Heart right ventricle (tissue), 16 donors: Measurements from ENCODE around the gene KCTD14. TPM values are rescaled to one million over a fixed set of nuclear protein-coding genes. Genes with fewer than 3 reads are reported as not detected.

Source experiments
- ATAC-seq, 8 donors: fragments of 200-7000 bp; cut with Tn5 transposase; one replicate each; pipeline ENCODE4 v1.9.1; 2020; ENCODE audit warnings: mild to moderate bottlenecking in 8 of 8, moderate library complexity in 8 of 8, moderate number of reproducible peaks in 1 of 8
- DNase-seq, 2 donors: peaks; one replicate each; pipeline ENCODE4 v3.0.0-alpha.2; 2020
- H3K27ac ChIP-seq, 10 donors: fragments of 200-600 bp; sonication (generic) in 2 of 10; one replicate each; pipeline versions ENCODE4 v1.5.0 to v1.8.0; 2020 to 2022; ENCODE audit warnings: mild to moderate bottlenecking in 3 of 10
- H3K27me3 ChIP-seq, 7 donors: fragments of 200-600 bp; one replicate each; pipeline ENCODE4 v1.8.0; 2021 to 2022; ENCODE audit warnings: mild to moderate bottlenecking in 2 of 7
- H3K36me3 ChIP-seq, 9 donors: fragments of 200-600 bp; sonication (generic) in 1 of 9; one replicate each; pipeline versions ENCODE4 v1.5.0 to v1.8.0; 2020 to 2022; ENCODE audit warnings: mild to moderate bottlenecking in 2 of 9
- H3K4me1 ChIP-seq, 9 donors: fragments of 200-600 bp; sonication (generic) in 1 of 9; one replicate each; pipeline versions ENCODE4 v1.5.0 to v1.8.0; 2020 to 2022; ENCODE audit warnings: mild to moderate bottlenecking in 4 of 9
- H3K4me3 ChIP-seq, 10 donors: fragments of 200-600 bp; sonication (generic) in 2 of 10; one replicate each; pipeline versions ENCODE4 v1.5.0 to v1.8.0; 2020 to 2022; ENCODE audit warnings: mild to moderate bottlenecking in 7 of 10, moderate library complexity in 2 of 10
- H3K9me3 ChIP-seq, 11 donors: fragments of 200-600 bp in 10 of 11; sonication (generic) in 2 of 11; one replicate each; pipeline versions ENCODE4 v1.5.0 to v1.8.0; 2013 to 2022; ENCODE audit warnings: mild to moderate bottlenecking in 2 of 11, control low read depth in 1 of 11, moderate library complexity in 1 of 11
- WGBS, 2 donors: extraction: QIAGEN DNeasy Blood & Tissue Kit; methylation state at CpG; one replicate each; pipeline ENCODE4 v1.1.7; 2013; ENCODE audit warnings: inconsistent platforms in 1 of 2; 5-methylcytosine and 5-hydroxymethylcytosine counted together
- intact Hi-C, 10 donors: fragments of 100-400 bp; cut with DNase I; formaldehyde crosslinking; loops; one replicate each; pipeline versions ENCODE4 v1.11.1 to v1.14.2; 2022
- polyA plus RNA-seq, 2 donors: library from polyadenylated mRNA; stranded (reverse); fragments of 200-250 nt; gene quantifications; one replicate each; pipeline ENCODE4 v1.2.3, GENCODE V29; 2013
- total RNA-seq, 10 donors: library from RNA; stranded (reverse); fragmentation: NEBNext Ultra II Directional in 3 of 10; extraction: Animal tissue kit (Norgen Biotek cat#: 25700) in 3 of 10; gene quantifications; one replicate each; pipeline versions ENCODE4 v1.2.1 to v1.2.4, GENCODE V29; 2021 to 2023
- TF ChIP-seq, protein P1 (sequence below), 9 donors: fragments of 200-600 bp; sonication (generic) in 2 of 9; IDR thresholded peaks; one replicate each; pipeline versions ENCODE4 v1.5.0 to v1.8.0; 2021 to 2022; ENCODE audit warnings: antibody characterized with exemption in 9 of 9, mild to moderate bottlenecking in 5 of 9, moderate library complexity in 1 of 9
- donor health status: Arrhythmogenic right ventricular cardiomyopathy.
- donor health status: ischemic (EF 13 %, LVEDD 7.1; RV severe dilation, severe dysfunction).
- donor health status: healthy with polysubstance abuse.
- donor health status: DM: no; HTN: yes; CAD: no.
- donor health status: DM: no; HTN: no; CAD: no.
- donor health status: ischemic (EF 25% LVEDD 6.9; RV normal size, moderate dysfunction).
- donor health status: ischemic (EF 25% LVEDD 5.7; RV mildly dilated, moderate dysfunction).
- donor health status: healthy.
- donor health status: DM: yes; HTN: yes; CAD: no.
- donor health status: Ischemic cardiomyopathy.
- donor health status: ischemic (EF 35%, LVEDD 5.7; RV mildly dilated, moderate dysfunction).
- donor health status: nonischemic (EF 11% LVEDD 7.7; RV severe dilation, severe dysfunction).
- donor health status: DM: yes; HTN: yes; CAD: no.
- donor health status: PGD.
- donor health status: ischemic (EF 29% LVEDD 5.4; RV normal size, mild dysfunction).
- donor health status: nonischemic (EF 23%, LVEDD 6.1; RV moderate dilation, normal function).

Gene KCTD14
- total and polyA plus RNA-seq, 12 donors = 0.15 to 0.53 (median 0.21) TPM; not detected in 1

DNA sequence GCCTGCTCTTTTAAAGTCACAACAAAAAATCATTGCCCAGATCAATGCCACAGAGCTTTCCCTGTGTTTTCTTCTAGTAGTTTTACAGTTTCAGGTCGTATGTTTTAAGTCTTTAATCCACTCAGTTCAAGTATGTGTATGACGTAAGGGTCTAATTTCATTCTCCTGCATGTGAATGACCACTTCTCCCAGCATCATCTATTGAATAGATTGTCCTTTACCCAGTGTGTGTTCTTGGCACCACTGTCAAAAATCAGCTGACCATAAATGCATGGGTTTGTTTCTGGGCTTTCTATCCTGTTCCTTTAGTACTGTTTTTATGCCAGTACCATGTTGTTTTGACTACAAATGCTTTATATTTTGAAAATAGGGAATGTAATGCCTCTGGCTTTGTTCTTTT lies 56.7 kb downstream of the KCTD14 start:
- no peak overlapping the region for H3K27ac ChIP-seq
- peaks cover 0 to 49% (median 8%) of the 10 kb centered on the region in 9 donors for H3K36me3 ChIP-seq
- TF ChIP-seq, protein P1, sequence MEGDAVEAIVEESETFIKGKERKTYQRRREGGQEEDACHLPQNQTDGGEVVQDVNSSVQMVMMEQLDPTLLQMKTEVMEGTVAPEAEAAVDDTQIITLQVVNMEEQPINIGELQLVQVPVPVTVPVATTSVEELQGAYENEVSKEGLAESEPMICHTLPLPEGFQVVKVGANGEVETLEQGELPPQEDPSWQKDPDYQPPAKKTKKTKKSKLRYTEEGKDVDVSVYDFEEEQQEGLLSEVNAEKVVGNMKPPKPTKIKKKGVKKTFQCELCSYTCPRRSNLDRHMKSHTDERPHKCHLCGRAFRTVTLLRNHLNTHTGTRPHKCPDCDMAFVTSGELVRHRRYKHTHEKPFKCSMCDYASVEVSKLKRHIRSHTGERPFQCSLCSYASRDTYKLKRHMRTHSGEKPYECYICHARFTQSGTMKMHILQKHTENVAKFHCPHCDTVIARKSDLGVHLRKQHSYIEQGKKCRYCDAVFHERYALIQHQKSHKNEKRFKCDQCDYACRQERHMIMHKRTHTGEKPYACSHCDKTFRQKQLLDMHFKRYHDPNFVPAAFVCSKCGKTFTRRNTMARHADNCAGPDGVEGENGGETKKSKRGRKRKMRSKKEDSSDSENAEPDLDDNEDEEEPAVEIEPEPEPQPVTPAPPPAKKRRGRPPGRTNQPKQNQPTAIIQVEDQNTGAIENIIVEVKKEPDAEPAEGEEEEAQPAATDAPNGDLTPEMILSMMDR (IDR thresholded peaks at IDR 0.05) = no peak
- 85 to 89% methylated on average over 2 of the region's 2 CpGs for WGBS, 2 donors
- H3K27me3 ChIP-seq = no peaks in the 10 kb centered on the region
- H3K4me1 ChIP-seq = peaks cover 0 to 3% (median 0%) of the 10 kb centered on the region in 9 donors
- ATAC-seq (no peak), DNase-seq (no peak)
- H3K9me3 ChIP-seq = no peaks in the 10 kb centered on the region
- intact Hi-C loops = no loop called here
- H3K4me3 ChIP-seq = no peak overlapping the region

Other genes starting within 250 kb of the KCTD14 start
- gene RSF1, start 202.6 kb downstream of the KCTD14 start, total RNA-seq = 10 to 100 TPM; 31.1 to 55.9 (median 43.8) TPM
- 10 to 100 TPM in 1 of 2 donors, 1 to 10 TPM in 1; 4.6 to 28.2 TPM for gene RSF1, start 202.6 kb downstream of the KCTD14 start, polyA plus RNA-seq
- 100 to 1,000 TPM in 4 of 10 donors, 10 to 100 TPM in 6; 52.4 to 146 (median 84.7) TPM for gene AAMDC, start 202.1 kb downstream of the KCTD14 start, total RNA-seq
- 100 to 1,000 TPM; 135 to 324 TPM for gene AAMDC, start 202.1 kb downstream of the KCTD14 start, polyA plus RNA-seq
- 10 to 100 TPM; 12.2 to 20.2 (median 16.8) TPM for gene INTS4, start 28.6 kb downstream of the KCTD14 start, total RNA-seq
- 10 to 100 TPM; 12.8 to 14.9 TPM for gene INTS4, start 28.6 kb downstream of the KCTD14 start, polyA plus RNA-seq
- gene THRSP, start 40.6 kb upstream of the KCTD14 start, total RNA-seq = 1 to 10 TPM in 6 of 10 donors, under 1 TPM in 1, not detected in 3; 0.21 to 7.7 (median 3.5) TPM
- gene THRSP, start 40.6 kb upstream of the KCTD14 start, polyA plus RNA-seq = 10 to 100 TPM; 13.6 to 25.4 TPM
- 100 to 1,000 TPM; 242 to 400 (median 275) TPM for gene NDUFC2, start 56.6 kb upstream of the KCTD14 start, total RNA-seq
- gene NDUFC2, start 56.6 kb upstream of the KCTD14 start, polyA plus RNA-seq = 100 to 1,000 TPM in 1 of 2 donors, 10 to 100 TPM in 1; 69.7 to 294 TPM
- gene ALG8, start 116.3 kb upstream of the KCTD14 start, total RNA-seq = 10 to 100 TPM in 9 of 10 donors, 1 to 10 TPM in 1; 9.6 to 19.5 (median 15.5) TPM
- gene ALG8, start 116.3 kb upstream of the KCTD14 start, polyA plus RNA-seq = 10 to 100 TPM; 21.1 to 69.1 TPM
- 1 to 10 TPM; 4.2 to 9.9 (median 6.7) TPM for gene KCTD21, start 165.3 kb upstream of the KCTD14 start, total RNA-seq
- 1 to 10 TPM; 4.5 to 5.0 TPM for gene KCTD21, start 165.3 kb upstream of the KCTD14 start, polyA plus RNA-seq
- gene USP35, start 165.6 kb upstream of the KCTD14 start, total RNA-seq = 1 to 10 TPM; 3.6 to 6.6 (median 5.2) TPM
- 1 to 10 TPM; 4.1 to 7.3 TPM for gene USP35, start 165.6 kb upstream of the KCTD14 start, polyA plus RNA-seq